ENCODE measurements around the gene TTC7B. TPM values are rescaled to one million over a fixed set of nuclear protein-coding genes. Genes with fewer than 3 reads are reported as not detected.

TTC7B gene
- total and polyA plus RNA-seq, 2 of the 13 experiments (the other 11 are each of a cell fraction or from before 2014, with no cell fraction given), result 1.3 to 3.2 TPM

DNA sequence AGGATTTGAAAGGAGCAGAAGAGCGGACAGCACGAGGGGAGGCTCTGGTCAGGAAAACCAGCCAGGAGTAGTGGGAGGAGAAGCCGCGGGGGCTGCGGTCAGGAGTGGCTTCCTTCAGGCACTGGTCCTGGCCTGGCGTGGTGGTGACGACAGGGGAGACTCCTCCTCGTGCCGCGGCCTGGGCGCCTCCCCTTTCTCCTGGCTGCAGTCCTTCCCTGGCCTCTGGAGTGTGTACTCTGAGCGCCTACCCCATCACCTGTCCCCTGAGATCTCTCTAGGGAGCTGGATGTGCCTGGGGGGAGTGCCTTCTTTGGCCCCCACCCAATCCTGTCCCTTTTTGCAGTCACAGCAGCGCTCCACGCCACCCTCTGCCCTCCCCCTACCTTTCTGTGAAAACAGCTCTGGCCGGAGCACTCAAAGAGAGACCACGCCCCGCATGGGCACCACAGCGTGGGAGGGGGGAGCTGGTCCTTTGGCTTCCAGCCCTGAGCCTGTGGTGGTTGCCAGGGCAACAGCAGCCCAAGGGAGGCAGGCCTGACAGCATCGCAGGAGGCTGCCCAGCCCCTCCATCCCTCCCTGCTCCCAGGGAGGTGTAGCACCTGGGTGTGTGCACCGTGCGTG lies 293.5 kb downstream of the TTC7B start:
- Histone ChIP-seq H3K9me3 (ENCODE audit: low read length) (peaks cover 12% of the 10 kb centered on the region), H3K4me1 (ENCODE audit: insufficient read depth, low read length) (peaks cover 16% of the 10 kb centered on the region), H3K27me3 (ENCODE audit: control insufficient read depth in 1 of 2, insufficient read depth in 2 of 2, low read length in 2 of 2) (peaks cover 3 to 5% of the 10 kb centered on the region in 2 experiments; a peak in 2 of 5 replicates), H3K79me2 (ENCODE audit: insufficient read depth, low read length) (no peaks in the 10 kb centered on the region), H3K9ac (ENCODE audit: insufficient read depth, low read depth, low read length) (no peak overlapping the region), H3K36me3 (replicated peaks in 1 of 2; ENCODE audit: control insufficient read depth in 1 of 2, insufficient read depth in 2 of 2, low read length in 2 of 2) (no peaks in the 10 kb centered on the region), H4K20me1 (ENCODE audit: insufficient read depth, low read length) (no peaks in the 10 kb centered on the region), H3K4me2 (ENCODE audit: low read depth, low read length) (no peak overlapping the region), H3K27ac (ENCODE audit: extremely low read length, insufficient read depth, low read length) (no peak overlapping the region), H2AFZ (ENCODE audit: low read length) (no peak overlapping the region), H3K4me3 (replicated peaks in 1 of 3; ENCODE audit: insufficient read depth in 1 of 3, low read depth in 2 of 3, low read length in 3 of 3) (no peak overlapping the region)
- ChIA-PET POLR2A (no interaction called here), CTCF (ENCODE audit: low intra/inter-chr PET ratio, low total read pairs) (no interaction called here)
- in situ Hi-C loops (cut with HindIII; ENCODE audit: extremely low pct_ligation_motif_present, low pct_unique_long_range_greater_than_20kb) (loop anchor here (5.0 kb wide), 1 partner anchor 125 kb away; the partner anchor contains the start of gene CALM1), intact Hi-C loops (cut with micrococcal nuclease; ENCODE audit: unreplicated experiment) (no loop called here)
- no peak for DNase-seq (ENCODE audit: low spot score)
- FAIRE-seq, result no peak
- no peak for ATAC-seq
- no peak for TF ChIP-seq ZNF30 (CRISPR knock-in tag; IDR thresholded peaks at IDR 0.05)
- TF ChIP-seq ZNF20 (CRISPR knock-in tag; IDR thresholded peaks at IDR 0.05), result no peak
- no peak for TF ChIP-seq ZNF615 (CRISPR knock-in tag; IDR thresholded peaks at IDR 0.05; ENCODE audit: borderline replicate concordance)
- TF ChIP-seq ZNF644 (CRISPR knock-in tag; IDR thresholded peaks at IDR 0.05; ENCODE audit: low read depth), result no peak
- TF ChIP-seq, protein P1, sequence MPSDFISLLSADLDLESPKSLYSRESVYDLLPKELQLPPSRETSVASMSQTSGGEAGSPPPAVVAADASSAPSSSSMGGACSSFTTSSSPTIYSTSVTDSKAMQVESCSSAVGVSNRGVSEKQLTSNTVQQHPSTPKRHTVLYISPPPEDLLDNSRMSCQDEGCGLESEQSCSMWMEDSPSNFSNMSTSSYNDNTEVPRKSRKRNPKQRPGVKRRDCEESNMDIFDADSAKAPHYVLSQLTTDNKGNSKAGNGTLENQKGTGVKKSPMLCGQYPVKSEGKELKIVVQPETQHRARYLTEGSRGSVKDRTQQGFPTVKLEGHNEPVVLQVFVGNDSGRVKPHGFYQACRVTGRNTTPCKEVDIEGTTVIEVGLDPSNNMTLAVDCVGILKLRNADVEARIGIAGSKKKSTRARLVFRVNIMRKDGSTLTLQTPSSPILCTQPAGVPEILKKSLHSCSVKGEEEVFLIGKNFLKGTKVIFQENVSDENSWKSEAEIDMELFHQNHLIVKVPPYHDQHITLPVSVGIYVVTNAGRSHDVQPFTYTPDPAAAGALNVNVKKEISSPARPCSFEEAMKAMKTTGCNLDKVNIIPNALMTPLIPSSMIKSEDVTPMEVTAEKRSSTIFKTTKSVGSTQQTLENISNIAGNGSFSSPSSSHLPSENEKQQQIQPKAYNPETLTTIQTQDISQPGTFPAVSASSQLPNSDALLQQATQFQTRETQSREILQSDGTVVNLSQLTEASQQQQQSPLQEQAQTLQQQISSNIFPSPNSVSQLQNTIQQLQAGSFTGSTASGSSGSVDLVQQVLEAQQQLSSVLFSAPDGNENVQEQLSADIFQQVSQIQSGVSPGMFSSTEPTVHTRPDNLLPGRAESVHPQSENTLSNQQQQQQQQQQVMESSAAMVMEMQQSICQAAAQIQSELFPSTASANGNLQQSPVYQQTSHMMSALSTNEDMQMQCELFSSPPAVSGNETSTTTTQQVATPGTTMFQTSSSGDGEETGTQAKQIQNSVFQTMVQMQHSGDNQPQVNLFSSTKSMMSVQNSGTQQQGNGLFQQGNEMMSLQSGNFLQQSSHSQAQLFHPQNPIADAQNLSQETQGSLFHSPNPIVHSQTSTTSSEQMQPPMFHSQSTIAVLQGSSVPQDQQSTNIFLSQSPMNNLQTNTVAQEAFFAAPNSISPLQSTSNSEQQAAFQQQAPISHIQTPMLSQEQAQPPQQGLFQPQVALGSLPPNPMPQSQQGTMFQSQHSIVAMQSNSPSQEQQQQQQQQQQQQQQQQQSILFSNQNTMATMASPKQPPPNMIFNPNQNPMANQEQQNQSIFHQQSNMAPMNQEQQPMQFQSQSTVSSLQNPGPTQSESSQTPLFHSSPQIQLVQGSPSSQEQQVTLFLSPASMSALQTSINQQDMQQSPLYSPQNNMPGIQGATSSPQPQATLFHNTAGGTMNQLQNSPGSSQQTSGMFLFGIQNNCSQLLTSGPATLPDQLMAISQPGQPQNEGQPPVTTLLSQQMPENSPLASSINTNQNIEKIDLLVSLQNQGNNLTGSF (CRISPR knock-in tag; IDR thresholded peaks at IDR 0.05), result no peak
- TF ChIP-seq RFX1 (IDR thresholded peaks at IDR 0.05), result peak; percentile 15; the same call in 1 of the 2 replicates
- no TSS peak for BruUV-seq (replicated peaks)
- 51% methylated on average over 12 of the region's 21 CpGs for WGBS (ENCODE audit: low lambda C conversion rate)
